Stimulated activated CD4-positive, alpha-beta T cell treated with anti-CD3 and anti-CD28 coated beads, Interleukin-4, amount 100 ng/mL, for 24 hours (primary cell): Measurements from ENCODE around the gene HAPLN1.

Experiments used
- DNase-seq: peaks from one replicate; pipeline ENCODE4 v3.0.0-alpha.2; 2020

Gene HAPLN1

GRCh38 chr5:83633285-83633684, 87.4 kb downstream of the HAPLN1 start:
- DNase-seq, result no peak

GRCh38 chr5:83632874-83633273, 87.8 kb downstream of the HAPLN1 start:
- DNase-seq, result no peak

- DNase-seq, result no peak
Observed at GRCh38 chr5:83628360-83628759, 92.3 kb downstream of the HAPLN1 start.

- no peak for DNase-seq
Observed at GRCh38 chr5:83614841-83615240, 105.8 kb downstream of the HAPLN1 start.

GRCh38 chr5:83608122-83608521, 112.5 kb downstream of the HAPLN1 start:
- no peak for DNase-seq

- no peak for DNase-seq
Observed at GRCh38 chr5:83595217-83595616, 125.4 kb downstream of the HAPLN1 start.

- DNase-seq, result no peak
Observed at GRCh38 chr5:83590966-83591365, 129.7 kb downstream of the HAPLN1 start.

- no peak for DNase-seq
Observed at GRCh38 chr5:83589786-83590185, 130.9 kb downstream of the HAPLN1 start.
